ENCODE measurements around the gene BECN2.

The BECN2 gene

DNA sequence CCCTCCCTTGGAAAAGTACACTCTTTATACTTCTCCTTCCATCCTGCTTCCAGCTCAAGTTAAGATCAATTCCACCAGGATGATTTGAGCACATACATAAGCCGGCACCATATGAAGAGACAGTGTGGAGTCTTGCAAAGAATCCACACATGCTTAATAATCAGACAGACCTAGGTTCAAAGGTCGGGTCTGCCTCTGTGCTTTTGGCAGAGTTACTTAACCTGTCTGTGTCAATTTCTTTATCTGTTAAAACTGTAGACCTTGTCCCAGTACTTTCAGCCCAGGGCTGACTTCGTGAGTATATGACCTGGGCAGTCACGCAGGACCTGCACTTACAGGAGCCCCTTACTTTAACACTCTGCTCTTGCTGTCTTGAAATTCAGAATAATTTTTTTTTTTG lies 30.2 kb upstream of the BECN2 start:
- Histone ChIP-seq H3K4me2 (ENCODE audit: low read depth, low read length, poor library complexity, severe bottlenecking) (no peak overlapping the region), H3K9me2 (replicated peaks; ENCODE audit: insufficient read depth, low read length) (no peaks in the 10 kb centered on the region), H4K20me1 (ENCODE audit: low read depth, low read length) (no peaks in the 10 kb centered on the region), H3K9ac (ENCODE audit: low read length) (no peak overlapping the region), H3K4me3 (ENCODE audit: insufficient read depth, low read length, poor library complexity, severe bottlenecking) (no peak overlapping the region), H3K27me3 (ENCODE audit: low read length) (no peaks in the 10 kb centered on the region), H3F3A (ENCODE audit: insufficient read depth) (no peaks in the 10 kb centered on the region), H3K79me2 (ENCODE audit: insufficient read depth, low read length) (no peaks in the 10 kb centered on the region), H2AFZ (ENCODE audit: low read depth, low read length, severe bottlenecking) (no peak overlapping the region), H3K27ac (ENCODE audit: low read depth, low read length) (no peak overlapping the region), H3K36me3 (ENCODE audit: low read length) (no peaks in the 10 kb centered on the region), H3K9me3 (ENCODE audit: insufficient read depth, low read length) (no peaks in the 10 kb centered on the region)
- TF ChIP-seq EZH2phosphoT487 (conservative IDR thresholded peaks at IDR 0.05; ENCODE audit: low read length) = no peak
- TF ChIP-seq, protein P1, sequence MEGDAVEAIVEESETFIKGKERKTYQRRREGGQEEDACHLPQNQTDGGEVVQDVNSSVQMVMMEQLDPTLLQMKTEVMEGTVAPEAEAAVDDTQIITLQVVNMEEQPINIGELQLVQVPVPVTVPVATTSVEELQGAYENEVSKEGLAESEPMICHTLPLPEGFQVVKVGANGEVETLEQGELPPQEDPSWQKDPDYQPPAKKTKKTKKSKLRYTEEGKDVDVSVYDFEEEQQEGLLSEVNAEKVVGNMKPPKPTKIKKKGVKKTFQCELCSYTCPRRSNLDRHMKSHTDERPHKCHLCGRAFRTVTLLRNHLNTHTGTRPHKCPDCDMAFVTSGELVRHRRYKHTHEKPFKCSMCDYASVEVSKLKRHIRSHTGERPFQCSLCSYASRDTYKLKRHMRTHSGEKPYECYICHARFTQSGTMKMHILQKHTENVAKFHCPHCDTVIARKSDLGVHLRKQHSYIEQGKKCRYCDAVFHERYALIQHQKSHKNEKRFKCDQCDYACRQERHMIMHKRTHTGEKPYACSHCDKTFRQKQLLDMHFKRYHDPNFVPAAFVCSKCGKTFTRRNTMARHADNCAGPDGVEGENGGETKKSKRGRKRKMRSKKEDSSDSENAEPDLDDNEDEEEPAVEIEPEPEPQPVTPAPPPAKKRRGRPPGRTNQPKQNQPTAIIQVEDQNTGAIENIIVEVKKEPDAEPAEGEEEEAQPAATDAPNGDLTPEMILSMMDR (IDR thresholded peaks at IDR 0.05; ENCODE audit: insufficient read depth, low read length, poor library complexity, severe bottlenecking) = no peak

DNA sequence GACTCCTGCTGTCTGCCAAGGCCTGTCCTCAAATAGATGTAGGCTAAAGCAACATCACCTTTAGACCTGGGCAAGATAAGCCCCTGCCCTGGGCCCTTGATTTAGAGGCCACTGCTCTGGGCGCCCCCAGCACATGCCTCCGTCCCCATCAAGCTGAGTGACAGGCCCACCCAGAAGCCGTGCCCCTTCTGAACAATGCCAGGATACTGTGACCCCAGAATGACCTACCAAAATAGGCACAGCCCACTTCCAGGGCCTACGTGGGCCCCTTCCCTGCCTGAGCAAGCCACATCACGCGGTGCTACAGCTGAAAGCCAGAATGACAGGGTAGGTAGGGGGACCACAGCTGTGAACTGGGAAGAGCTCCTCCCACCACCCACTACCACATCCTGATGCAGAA lies 24.7 kb upstream of the BECN2 start:
- H3K9me2 ChIP-seq (replicated peaks; ENCODE audit: insufficient read depth, low read length) = no peaks in the 10 kb centered on the region
- H2AFZ ChIP-seq (ENCODE audit: low read depth, low read length, severe bottlenecking) = no peak overlapping the region
- no peaks in the 10 kb centered on the region for H3K79me2 ChIP-seq (ENCODE audit: insufficient read depth, low read length)
- H3K27ac ChIP-seq (ENCODE audit: low read depth, low read length) = no peak overlapping the region
- no peak overlapping the region for H3K9ac ChIP-seq (ENCODE audit: low read length)
- no peaks in the 10 kb centered on the region for H3F3A ChIP-seq (ENCODE audit: insufficient read depth)
- no peak overlapping the region for H3K4me2 ChIP-seq (ENCODE audit: low read depth, low read length, poor library complexity, severe bottlenecking)
- H4K20me1 ChIP-seq (ENCODE audit: low read depth, low read length) = no peaks in the 10 kb centered on the region
- no peaks in the 10 kb centered on the region for H3K9me3 ChIP-seq (ENCODE audit: insufficient read depth, low read length)
- no peak for TF ChIP-seq EZH2phosphoT487 (conservative IDR thresholded peaks at IDR 0.05; ENCODE audit: low read length)
- TF ChIP-seq, protein P1 (IDR thresholded peaks at IDR 0.05; ENCODE audit: insufficient read depth, low read length, poor library complexity, severe bottlenecking) = no peak
- H3K4me3 ChIP-seq (ENCODE audit: insufficient read depth, low read length, poor library complexity, severe bottlenecking) = no peak overlapping the region
- H3K27me3 ChIP-seq (ENCODE audit: low read length) = no peaks in the 10 kb centered on the region
- H3K36me3 ChIP-seq (ENCODE audit: low read length) = no peaks in the 10 kb centered on the region

DNA sequence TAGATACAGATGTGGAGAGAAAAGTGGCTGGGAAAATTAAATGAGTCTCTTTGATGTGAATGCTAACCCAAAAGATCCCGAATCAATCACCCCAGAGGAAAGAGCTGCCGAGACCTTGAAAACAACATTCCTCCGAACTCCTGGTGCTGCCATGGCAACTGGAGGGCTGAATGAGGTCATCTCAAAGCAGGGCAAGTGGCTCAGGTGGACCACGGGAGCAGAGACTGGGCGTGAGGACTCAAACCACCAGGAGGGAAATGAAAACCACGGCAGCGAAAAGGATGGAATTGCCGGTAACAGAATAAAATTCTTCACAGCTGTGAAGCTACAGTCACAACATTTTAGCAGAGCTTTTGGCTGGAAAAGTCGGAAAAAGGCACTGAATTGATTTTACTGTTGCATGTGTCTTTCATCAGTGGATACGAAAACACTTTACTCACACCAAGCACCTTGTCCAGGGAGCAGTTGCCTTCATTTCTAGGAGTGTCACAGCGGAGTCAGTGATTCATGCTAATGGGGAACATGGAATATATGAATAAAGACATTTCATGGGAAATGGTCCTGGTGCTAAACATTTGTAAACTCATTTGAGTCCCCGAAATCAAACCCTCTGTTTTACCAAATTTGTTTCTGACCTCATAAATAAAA lies 23.2 kb upstream of the BECN2 start:
- TF ChIP-seq, protein P1 (IDR thresholded peaks at IDR 0.05; ENCODE audit: insufficient read depth, low read length, poor library complexity, severe bottlenecking) = no peak
- no peak for TF ChIP-seq EZH2phosphoT487 (conservative IDR thresholded peaks at IDR 0.05; ENCODE audit: low read length)
- Histone ChIP-seq H3K27me3 (ENCODE audit: low read length) (no peaks in the 10 kb centered on the region), H2AFZ (ENCODE audit: low read depth, low read length, severe bottlenecking) (no peak overlapping the region), H3K4me3 (ENCODE audit: insufficient read depth, low read length, poor library complexity, severe bottlenecking) (no peak overlapping the region), H3K36me3 (ENCODE audit: low read length) (no peaks in the 10 kb centered on the region), H4K20me1 (ENCODE audit: low read depth, low read length) (no peaks in the 10 kb centered on the region), H3F3A (ENCODE audit: insufficient read depth) (no peaks in the 10 kb centered on the region), H3K79me2 (ENCODE audit: insufficient read depth, low read length) (no peaks in the 10 kb centered on the region), H3K9ac (ENCODE audit: low read length) (no peak overlapping the region), H3K9me3 (ENCODE audit: insufficient read depth, low read length) (no peaks in the 10 kb centered on the region), H3K27ac (ENCODE audit: low read depth, low read length) (no peak overlapping the region), H3K9me2 (replicated peaks; ENCODE audit: insufficient read depth, low read length) (no peaks in the 10 kb centered on the region), H3K4me2 (ENCODE audit: low read depth, low read length, poor library complexity, severe bottlenecking) (no peak overlapping the region)
